ENCODE data around the gene WNT1.

Gene WNT1

GRCh38 chr12:48961801-48962200 is 16.3 kb upstream of the WNT1 start:
- no peak for DNase-seq

- no peak for DNase-seq
These were observed 12.8 kb upstream of the WNT1 start for GRCh38 chr12:48965298-48965838.

- DNase-seq, result no peak
These were observed 11.8 kb upstream of the WNT1 start for GRCh38 chr12:48966177-48966895.

- no peak for DNase-seq
These were observed 10.1 kb upstream of the WNT1 start for GRCh38 chr12:48967991-48968390.

GRCh38 chr12:48968467-48968866 is 9.7 kb upstream of the WNT1 start:
- DNase-seq, result no peak

- DNase-seq, result no peak
These were observed 8.9 kb upstream of the WNT1 start for GRCh38 chr12:48969160-48969771.

GRCh38 chr12:48969833-48970701 is 8.1 kb upstream of the WNT1 start:
- peak; percentile 19 for DNase-seq

GRCh38 chr12:48970702-48971334 is 7.3 kb upstream of the WNT1 start:
- no peak for DNase-seq

- DNase-seq, result no peak
These were observed 5.7 kb upstream of the WNT1 start for GRCh38 chr12:48972213-48972951.

- no peak for DNase-seq
These were observed 5.1 kb upstream of the WNT1 start for GRCh38 chr12:48972952-48973483.

GRCh38 chr12:48973531-48973930 is 4.6 kb upstream of the WNT1 start:
- no peak for DNase-seq

GRCh38 chr12:48973941-48974673 is 4.0 kb upstream of the WNT1 start:
- peak; percentile 34 for DNase-seq

- peak; percentile 68 for DNase-seq
These were observed 536 bp upstream of the WNT1 start for GRCh38 chr12:48977290-48978281.

GRCh38 chr12:48978741-48979601 is 849 bp downstream of the WNT1 start:
- DNase-seq, result no peak

- peak; percentile 43 for DNase-seq
These were observed 1.7 kb downstream of the WNT1 start for GRCh38 chr12:48979602-48980388.

GRCh38 chr12:48980389-48980952 is 2.3 kb downstream of the WNT1 start:
- peak; percentile 13 for DNase-seq

GRCh38 chr12:48980953-48981756 is 3.0 kb downstream of the WNT1 start:
- peak; percentile 51 for DNase-seq
